GM23338 (cell line): ENCODE data around the gene LEKR1. TPM values are rescaled to one million over a fixed set of nuclear protein-coding genes. Genes with fewer than 3 reads are reported as not detected.

ENCODE experiments used
- ATAC-seq: fragments of 200-7000 bp; cut with Tn5 transposase; 3 replicates; pipeline ENCODE4 v1.9.1; 2020
- DNase-seq: peaks from one replicate; pipeline ENCODE4 v3.0.0-alpha.2; 2015; ENCODE audit warnings: low spot score
- H2AFZ ChIP-seq: fragments of 200-600 bp; sonication (generic); 2 replicates; pipeline ENCODE4 v1.8.0; 2016; ENCODE audit warnings: antibody characterized with exemption, mild to moderate bottlenecking, moderate library complexity
- H3F3A ChIP-seq: fragments of 200-600 bp; sonication (generic); replicated peaks from 2 replicates; pipeline ENCODE4 v1.8.0; 2017; ENCODE audit warnings: antibody characterized with exemption, mixed run types, low read depth
- H3K27ac ChIP-seq: fragments of 200-600 bp; sonication (generic); 2 replicates; pipeline ENCODE4 v1.6.1; 2016; ENCODE audit warnings: low read depth
- H3K27me3 ChIP-seq: fragments of 200-600 bp; sonication (generic); 2 replicates; pipeline ENCODE4 v1.8.0; 2016; ENCODE audit warnings: mild to moderate bottlenecking, mixed run types, moderate library complexity; ENCODE audit not compliant: insufficient read depth
- H3K36me3 ChIP-seq: fragments of 200-600 bp; sonication (generic); 2 replicates; pipeline ENCODE4 v1.8.0; 2016; ENCODE audit warnings: mild to moderate bottlenecking; ENCODE audit not compliant: insufficient read depth
- H3K4me1 ChIP-seq: fragments of 200-600 bp; sonication (generic); 2 replicates; pipeline ENCODE4 v1.8.0; 2016; ENCODE audit warnings: mild to moderate bottlenecking, moderate library complexity; ENCODE audit not compliant: insufficient read depth
- H3K4me2 ChIP-seq: fragments of 200-600 bp; sonication (generic); 2 replicates; pipeline ENCODE4 v1.7.1; 2017; ENCODE audit warnings: mixed run types
- H3K4me3 ChIP-seq: fragments of 200-600 bp; sonication (generic); 2 replicates; pipeline ENCODE4 v1.6.1; 2016; ENCODE audit warnings: mixed run types
- H3K79me2 ChIP-seq: fragments of 200-600 bp; sonication (generic); replicated peaks from 2 replicates; pipeline ENCODE4 v1.8.0; 2017; ENCODE audit warnings: mild to moderate bottlenecking; ENCODE audit not compliant: insufficient read depth
- H3K9me2 ChIP-seq: fragments of 200-600 bp; sonication (generic); 2 replicates; pipeline ENCODE4 v1.8.0; 2017; ENCODE audit not compliant: insufficient read depth
- H4K20me1 ChIP-seq: fragments of 200-600 bp; sonication (generic); replicated peaks from 2 replicates; pipeline ENCODE4 v1.8.0; 2017; ENCODE audit warnings: mild to moderate bottlenecking; ENCODE audit not compliant: insufficient read depth
- H3K27ac Mint-ChIP-seq: 2 replicates; pipeline ENCODE4 v1.8.0; 2020; ENCODE audit warnings: inconsistent platforms, mild to moderate bottlenecking, moderate library complexity, mixed read lengths
- H3K27me3 Mint-ChIP-seq: 3 replicates; pipeline ENCODE4 v1.8.0; 2022; ENCODE audit warnings: low read depth, mild to moderate bottlenecking, moderate library complexity, mixed read lengths, inconsistent platforms; ENCODE audit not compliant: insufficient read depth, poor library complexity
- H3K36me3 Mint-ChIP-seq: 3 replicates; pipeline ENCODE4 v1.8.0; 2021; ENCODE audit warnings: low read depth, mild to moderate bottlenecking, inconsistent platforms, moderate library complexity, mixed read lengths
- H3K4me1 Mint-ChIP-seq: 3 replicates; pipeline ENCODE4 v1.8.0; 2020; ENCODE audit warnings: mild to moderate bottlenecking, inconsistent platforms, mixed read lengths
- H3K4me3 Mint-ChIP-seq: 3 replicates; pipeline ENCODE4 v1.8.0; 2021; ENCODE audit warnings: moderate library complexity, mild to moderate bottlenecking, inconsistent platforms, mixed read lengths
- H3K9me3 Mint-ChIP-seq: 3 replicates; pipeline ENCODE4 v1.8.0; 2020; ENCODE audit warnings: moderate library complexity, mild to moderate bottlenecking, inconsistent platforms, mixed read lengths
- JUNB ChIP-seq: IDR thresholded peaks from one replicate; pipeline ENCODE4 v1.6.1; 2016; ENCODE audit warnings: antibody characterized with exemption; ENCODE audit not compliant: unreplicated experiment
- STAT1 ChIP-seq: IDR thresholded peaks from one replicate; pipeline ENCODE4 v1.6.1; 2016; ENCODE audit warnings: antibody characterized with exemption; ENCODE audit not compliant: unreplicated experiment
- ZNF114 ChIP-seq: fragments of 250-450 bp; sonication (Bioruptor Pico); IDR thresholded peaks from 2 replicates; pipeline ENCODE4 v1.5.0; 2020; ENCODE audit warnings: mild to moderate bottlenecking, moderate library complexity
- polyA plus RNA-seq: library from polyadenylated mRNA; unstranded; fragments of >200 nt; fragmentation: Nextera tagmentation; extraction: Ambion mirVana; gene quantifications from 2 replicates; pipeline ENCODE4 v1.2.1, GENCODE V29; 2016
- total RNA-seq: library from RNA; depleted of rRNA; stranded (reverse); fragments of >200 nt; shearing (Covaris generic); gene quantifications from 2 replicates; pipeline ENCODE4 v1.2.3, GENCODE V29; 2014
- TF ChIP-seq, protein P1 (sequence below): IDR thresholded peaks from one replicate; pipeline ENCODE4 v1.6.1; 2018; ENCODE audit warnings: antibody characterized with exemption; ENCODE audit not compliant: unreplicated experiment
- TF ChIP-seq, protein P2 (sequence below): fragments of 250-450 bp; sonication (Bioruptor Pico); IDR thresholded peaks from 2 replicates; pipeline ENCODE4 v1.5.0; 2020; ENCODE audit warnings: mild to moderate bottlenecking, moderate library complexity

Gene LEKR1
- total and polyA plus RNA-seq, 2 experiments from 2014 or later = not detected

DNA sequence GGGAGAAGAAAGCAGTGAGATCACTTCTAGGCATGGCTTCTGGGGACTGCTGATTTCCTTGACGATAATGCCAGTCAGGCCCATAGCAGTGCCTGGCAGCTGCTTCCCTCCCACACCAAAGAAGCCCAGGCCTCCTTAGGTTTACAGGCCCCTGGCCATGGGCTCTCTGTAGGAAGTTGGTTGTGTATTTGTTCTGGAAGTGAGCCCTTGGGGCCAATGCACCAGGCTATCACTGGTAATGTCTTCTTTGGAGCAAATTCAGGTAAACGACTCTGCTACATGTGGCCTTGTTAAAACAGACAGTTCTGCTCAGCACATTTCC lies 244.5 kb downstream of the LEKR1 start:
- Histone ChIP-seq H4K20me1 (no peaks in the 10 kb centered on the region), H3F3A (no peaks in the 10 kb centered on the region), H3K9me2 (0 out of 2 replicates have a peak, but pooled peaks cover 6% of the 10 kb centered on the region), H3K79me2 (no peaks in the 10 kb centered on the region), H3K36me3 (no peaks in the 10 kb centered on the region), H2AFZ (no peak overlapping the region), H3K4me1 (peaks cover 15% of the 10 kb centered on the region), H3K27ac (no peak overlapping the region), H3K4me3 (no peak overlapping the region), H3K4me2 (no peak overlapping the region), H3K27me3 (no peaks in the 10 kb centered on the region)
- no peak for DNase-seq
- H3K4me1 Mint-ChIP-seq = peaks cover 20% of the 10 kb centered on the region
- no peak for ATAC-seq
- H3K4me3 Mint-ChIP-seq = no peak overlapping the region
- H3K27ac Mint-ChIP-seq = no peak overlapping the region
- TF ChIP-seq, protein P1, sequence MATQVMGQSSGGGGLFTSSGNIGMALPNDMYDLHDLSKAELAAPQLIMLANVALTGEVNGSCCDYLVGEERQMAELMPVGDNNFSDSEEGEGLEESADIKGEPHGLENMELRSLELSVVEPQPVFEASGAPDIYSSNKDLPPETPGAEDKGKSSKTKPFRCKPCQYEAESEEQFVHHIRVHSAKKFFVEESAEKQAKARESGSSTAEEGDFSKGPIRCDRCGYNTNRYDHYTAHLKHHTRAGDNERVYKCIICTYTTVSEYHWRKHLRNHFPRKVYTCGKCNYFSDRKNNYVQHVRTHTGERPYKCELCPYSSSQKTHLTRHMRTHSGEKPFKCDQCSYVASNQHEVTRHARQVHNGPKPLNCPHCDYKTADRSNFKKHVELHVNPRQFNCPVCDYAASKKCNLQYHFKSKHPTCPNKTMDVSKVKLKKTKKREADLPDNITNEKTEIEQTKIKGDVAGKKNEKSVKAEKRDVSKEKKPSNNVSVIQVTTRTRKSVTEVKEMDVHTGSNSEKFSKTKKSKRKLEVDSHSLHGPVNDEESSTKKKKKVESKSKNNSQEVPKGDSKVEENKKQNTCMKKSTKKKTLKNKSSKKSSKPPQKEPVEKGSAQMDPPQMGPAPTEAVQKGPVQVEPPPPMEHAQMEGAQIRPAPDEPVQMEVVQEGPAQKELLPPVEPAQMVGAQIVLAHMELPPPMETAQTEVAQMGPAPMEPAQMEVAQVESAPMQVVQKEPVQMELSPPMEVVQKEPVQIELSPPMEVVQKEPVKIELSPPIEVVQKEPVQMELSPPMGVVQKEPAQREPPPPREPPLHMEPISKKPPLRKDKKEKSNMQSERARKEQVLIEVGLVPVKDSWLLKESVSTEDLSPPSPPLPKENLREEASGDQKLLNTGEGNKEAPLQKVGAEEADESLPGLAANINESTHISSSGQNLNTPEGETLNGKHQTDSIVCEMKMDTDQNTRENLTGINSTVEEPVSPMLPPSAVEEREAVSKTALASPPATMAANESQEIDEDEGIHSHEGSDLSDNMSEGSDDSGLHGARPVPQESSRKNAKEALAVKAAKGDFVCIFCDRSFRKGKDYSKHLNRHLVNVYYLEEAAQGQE = no peak
- TF ChIP-seq JUNB = no peak
- peaks cover 2% of the 10 kb centered on the region for H3K27me3 Mint-ChIP-seq
- H3K36me3 Mint-ChIP-seq = no peaks in the 10 kb centered on the region
- H3K9me3 Mint-ChIP-seq = peaks cover 2% of the 10 kb centered on the region; the same call in 1 of the 3 replicates

DNA sequence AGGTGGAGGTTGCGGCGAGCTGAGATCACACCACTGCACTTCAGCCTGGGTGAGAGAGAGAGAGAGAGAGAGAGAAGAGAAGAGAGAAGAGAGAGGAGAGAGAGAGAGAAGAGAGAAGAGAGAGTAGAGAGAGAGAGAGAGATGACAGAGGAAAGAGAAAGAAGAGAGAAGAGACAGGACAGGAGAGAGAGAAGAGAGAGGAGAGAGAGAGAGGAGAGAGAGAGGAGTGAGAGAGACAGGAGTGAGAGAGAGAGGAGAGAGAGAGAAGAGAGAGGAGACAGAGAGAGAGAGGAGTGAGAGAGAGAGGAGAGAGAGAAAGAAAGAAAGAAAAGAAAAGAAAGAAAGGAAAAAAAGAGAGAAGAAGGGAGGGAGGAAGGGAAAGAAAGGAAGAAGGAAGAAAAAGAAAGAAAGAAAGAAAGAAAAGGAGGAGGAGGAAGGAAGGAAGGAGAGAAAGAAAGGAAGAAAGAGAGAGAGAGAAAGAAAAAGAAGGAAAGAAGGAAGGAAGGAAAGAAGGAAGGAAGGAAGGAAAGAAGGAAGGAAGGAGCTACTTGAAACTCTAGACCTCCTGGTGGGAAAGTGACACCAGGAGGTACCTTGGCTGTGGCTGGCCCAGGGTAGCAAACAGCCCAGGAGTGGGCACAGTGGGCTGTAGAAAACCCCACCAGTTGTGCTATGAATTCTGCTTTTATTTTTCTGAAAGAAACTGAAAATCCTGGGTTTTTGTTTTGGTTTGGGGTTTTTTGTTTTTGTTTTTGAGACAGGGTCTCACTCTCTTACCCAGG lies 245.8 kb downstream of the LEKR1 start:
- no peak for DNase-seq
- 0 out of 2 replicates have a peak, but pooled peaks cover 6% of the 10 kb centered on the region for H3K9me2 ChIP-seq
- no peaks in the 10 kb centered on the region for H3K27me3 ChIP-seq
- H3K27ac ChIP-seq = no peak overlapping the region
- peaks cover 2% of the 10 kb centered on the region; the same call in 1 of the 3 replicates for H3K9me3 Mint-ChIP-seq
- no peak overlapping the region for H2AFZ ChIP-seq
- H3K4me3 Mint-ChIP-seq = no peak overlapping the region
- no peak for ATAC-seq
- H3F3A ChIP-seq = no peaks in the 10 kb centered on the region
- H3K4me1 ChIP-seq = peaks cover 3% of the 10 kb centered on the region; the same call in 1 of the 2 replicates
- H3K4me1 Mint-ChIP-seq = peaks cover 14% of the 10 kb centered on the region; the same call in 2 of the 3 replicates
- no peaks in the 10 kb centered on the region for H4K20me1 ChIP-seq
- H3K36me3 Mint-ChIP-seq = no peaks in the 10 kb centered on the region
- H3K27me3 Mint-ChIP-seq = peaks cover 2% of the 10 kb centered on the region
- H3K4me2 ChIP-seq = no peak overlapping the region
- H3K36me3 ChIP-seq = no peaks in the 10 kb centered on the region
- no peak overlapping the region for H3K27ac Mint-ChIP-seq
- H3K4me3 ChIP-seq = no peak overlapping the region
- no peaks in the 10 kb centered on the region for H3K79me2 ChIP-seq
- TF ChIP-seq, protein P1 = no peak
- TF ChIP-seq, protein P2, sequence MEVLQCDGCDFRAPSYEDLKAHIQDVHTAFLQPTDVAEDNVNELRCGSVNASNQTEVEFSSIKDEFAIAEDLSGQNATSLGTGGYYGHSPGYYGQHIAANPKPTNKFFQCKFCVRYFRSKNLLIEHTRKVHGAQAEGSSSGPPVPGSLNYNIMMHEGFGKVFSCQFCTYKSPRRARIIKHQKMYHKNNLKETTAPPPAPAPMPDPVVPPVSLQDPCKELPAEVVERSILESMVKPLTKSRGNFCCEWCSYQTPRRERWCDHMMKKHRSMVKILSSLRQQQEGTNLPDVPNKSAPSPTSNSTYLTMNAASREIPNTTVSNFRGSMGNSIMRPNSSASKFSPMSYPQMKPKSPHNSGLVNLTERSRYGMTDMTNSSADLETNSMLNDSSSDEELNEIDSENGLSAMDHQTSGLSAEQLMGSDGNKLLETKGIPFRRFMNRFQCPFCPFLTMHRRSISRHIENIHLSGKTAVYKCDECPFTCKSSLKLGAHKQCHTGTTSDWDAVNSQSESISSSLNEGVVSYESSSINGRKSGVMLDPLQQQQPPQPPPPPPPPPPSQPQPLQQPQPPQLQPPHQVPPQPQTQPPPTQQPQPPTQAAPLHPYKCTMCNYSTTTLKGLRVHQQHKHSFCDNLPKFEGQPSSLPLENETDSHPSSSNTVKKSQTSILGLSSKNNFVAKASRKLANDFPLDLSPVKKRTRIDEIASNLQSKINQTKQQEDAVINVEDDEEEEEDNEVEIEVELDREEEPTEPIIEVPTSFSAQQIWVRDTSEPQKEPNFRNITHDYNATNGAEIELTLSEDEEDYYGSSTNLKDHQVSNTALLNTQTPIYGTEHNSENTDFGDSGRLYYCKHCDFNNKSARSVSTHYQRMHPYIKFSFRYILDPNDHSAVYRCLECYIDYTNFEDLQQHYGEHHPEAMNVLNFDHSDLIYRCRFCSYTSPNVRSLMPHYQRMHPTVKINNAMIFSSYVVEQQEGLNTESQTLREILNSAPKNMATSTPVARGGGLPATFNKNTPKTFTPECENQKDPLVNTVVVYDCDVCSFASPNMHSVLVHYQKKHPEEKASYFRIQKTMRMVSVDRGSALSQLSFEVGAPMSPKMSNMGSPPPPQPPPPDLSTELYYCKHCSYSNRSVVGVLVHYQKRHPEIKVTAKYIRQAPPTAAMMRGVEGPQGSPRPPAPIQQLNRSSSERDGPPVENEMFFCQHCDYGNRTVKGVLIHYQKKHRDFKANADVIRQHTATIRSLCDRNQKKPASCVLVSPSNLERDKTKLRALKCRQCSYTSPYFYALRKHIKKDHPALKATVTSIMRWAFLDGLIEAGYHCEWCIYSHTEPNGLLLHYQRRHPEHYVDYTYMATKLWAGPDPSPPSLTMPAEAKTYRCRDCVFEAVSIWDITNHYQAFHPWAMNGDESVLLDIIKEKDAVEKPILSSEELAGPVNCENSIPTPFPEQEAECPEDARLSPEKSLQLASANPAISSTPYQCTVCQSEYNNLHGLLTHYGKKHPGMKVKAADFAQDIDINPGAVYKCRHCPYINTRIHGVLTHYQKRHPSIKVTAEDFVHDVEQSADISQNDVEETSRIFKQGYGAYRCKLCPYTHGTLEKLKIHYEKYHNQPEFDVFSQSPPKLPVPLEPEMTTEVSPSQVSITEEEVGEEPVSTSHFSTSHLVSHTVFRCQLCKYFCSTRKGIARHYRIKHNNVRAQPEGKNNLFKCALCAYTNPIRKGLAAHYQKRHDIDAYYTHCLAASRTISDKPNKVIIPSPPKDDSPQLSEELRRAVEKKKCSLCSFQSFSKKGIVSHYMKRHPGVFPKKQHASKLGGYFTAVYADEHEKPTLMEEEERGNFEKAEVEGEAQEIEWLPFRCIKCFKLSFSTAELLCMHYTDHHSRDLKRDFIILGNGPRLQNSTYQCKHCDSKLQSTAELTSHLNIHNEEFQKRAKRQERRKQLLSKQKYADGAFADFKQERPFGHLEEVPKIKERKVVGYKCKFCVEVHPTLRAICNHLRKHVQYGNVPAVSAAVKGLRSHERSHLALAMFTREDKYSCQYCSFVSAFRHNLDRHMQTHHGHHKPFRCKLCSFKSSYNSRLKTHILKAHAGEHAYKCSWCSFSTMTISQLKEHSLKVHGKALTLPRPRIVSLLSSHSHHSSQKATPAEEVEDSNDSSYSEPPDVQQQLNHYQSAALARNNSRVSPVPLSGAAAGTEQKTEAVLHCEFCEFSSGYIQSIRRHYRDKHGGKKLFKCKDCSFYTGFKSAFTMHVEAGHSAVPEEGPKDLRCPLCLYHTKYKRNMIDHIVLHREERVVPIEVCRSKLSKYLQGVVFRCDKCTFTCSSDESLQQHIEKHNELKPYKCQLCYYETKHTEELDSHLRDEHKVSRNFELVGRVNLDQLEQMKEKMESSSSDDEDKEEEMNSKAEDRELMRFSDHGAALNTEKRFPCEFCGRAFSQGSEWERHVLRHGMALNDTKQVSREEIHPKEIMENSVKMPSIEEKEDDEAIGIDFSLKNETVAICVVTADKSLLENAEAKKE (CRISPR knock-in tag) = no peak
- no peak for TF ChIP-seq ZNF114 (CRISPR knock-in tag)
- no peak for TF ChIP-seq STAT1
